ENCODE measurements around the gene COBL.

Gene COBL

GRCh38 chr7:51242007-51242691, 74.5 kb downstream of the COBL start:
- TF ChIP-seq PAX5 (IDR thresholded peaks at IDR 0.05; ENCODE audit: insufficient read depth, low read length, severe bottlenecking): no peak
- no peak for FAIRE-seq
- DNase-seq (ENCODE audit: insufficient read length, low spot score): no peak

GRCh38 chr7:51240868-51241267, 75.7 kb downstream of the COBL start:
- TF ChIP-seq SPI1 (IDR thresholded peaks at IDR 0.05; ENCODE audit: low read depth, low read length) (no peak), POLR2A (IDR thresholded peaks at IDR 0.05; ENCODE audit: low read depth, low read length) (no peak), POU2F2 (IDR thresholded peaks at IDR 0.05; ENCODE audit: low read depth, low read length) (no peak), PAX5 (IDR thresholded peaks at IDR 0.05; ENCODE audit: insufficient read depth, low read length, severe bottlenecking) (no peak), POLR2AphosphoS5 (IDR thresholded peaks at IDR 0.05; ENCODE audit: low read depth, low read length) (no peak), TAF1 (IDR thresholded peaks at IDR 0.05; ENCODE audit: low read depth, low read length) (no peak)
- DNase-seq (ENCODE audit: insufficient read length, low spot score): no peak
- no peak for FAIRE-seq

- FAIRE-seq (no peak), DNase-seq (ENCODE audit: insufficient read length, low spot score) (no peak)
- TF ChIP-seq SPI1 (IDR thresholded peaks at IDR 0.05; ENCODE audit: low read depth, low read length) (no peak), TAF1 (IDR thresholded peaks at IDR 0.05; ENCODE audit: low read depth, low read length) (no peak), POLR2A (IDR thresholded peaks at IDR 0.05; ENCODE audit: low read depth, low read length) (no peak), PAX5 (IDR thresholded peaks at IDR 0.05; ENCODE audit: insufficient read depth, low read length, severe bottlenecking) (no peak), POLR2AphosphoS5 (IDR thresholded peaks at IDR 0.05; ENCODE audit: low read depth, low read length) (no peak), POU2F2 (IDR thresholded peaks at IDR 0.05; ENCODE audit: low read depth, low read length) (no peak)
Measured at GRCh38 chr7:51239691-51240090, 76.9 kb downstream of the COBL start.

- no peak for TF ChIP-seq TAF1 (IDR thresholded peaks at IDR 0.05; ENCODE audit: low read depth, low read length)
- no peak for FAIRE-seq
- DNase-seq (ENCODE audit: insufficient read length, low spot score): no peak
Measured at GRCh38 chr7:51238981-51239495, 77.6 kb downstream of the COBL start.

- DNase-seq (ENCODE audit: insufficient read length, low spot score): no peak
- no peak for FAIRE-seq
- TF ChIP-seq PAX5 (IDR thresholded peaks at IDR 0.05; ENCODE audit: insufficient read depth, low read length, severe bottlenecking): no peak
- no peak for TF ChIP-seq POLR2A (IDR thresholded peaks at IDR 0.05; ENCODE audit: low read depth, low read length)
- TF ChIP-seq POU2F2 (IDR thresholded peaks at IDR 0.05; ENCODE audit: low read depth, low read length): no peak
- TF ChIP-seq POLR2AphosphoS5 (IDR thresholded peaks at IDR 0.05; ENCODE audit: low read depth, low read length): no peak
- no peak for TF ChIP-seq TAF1 (IDR thresholded peaks at IDR 0.05; ENCODE audit: low read depth, low read length)
- no peak for TF ChIP-seq SPI1 (IDR thresholded peaks at IDR 0.05; ENCODE audit: low read depth, low read length)
Measured at GRCh38 chr7:51237446-51238133, 79.0 kb downstream of the COBL start.

DNA sequence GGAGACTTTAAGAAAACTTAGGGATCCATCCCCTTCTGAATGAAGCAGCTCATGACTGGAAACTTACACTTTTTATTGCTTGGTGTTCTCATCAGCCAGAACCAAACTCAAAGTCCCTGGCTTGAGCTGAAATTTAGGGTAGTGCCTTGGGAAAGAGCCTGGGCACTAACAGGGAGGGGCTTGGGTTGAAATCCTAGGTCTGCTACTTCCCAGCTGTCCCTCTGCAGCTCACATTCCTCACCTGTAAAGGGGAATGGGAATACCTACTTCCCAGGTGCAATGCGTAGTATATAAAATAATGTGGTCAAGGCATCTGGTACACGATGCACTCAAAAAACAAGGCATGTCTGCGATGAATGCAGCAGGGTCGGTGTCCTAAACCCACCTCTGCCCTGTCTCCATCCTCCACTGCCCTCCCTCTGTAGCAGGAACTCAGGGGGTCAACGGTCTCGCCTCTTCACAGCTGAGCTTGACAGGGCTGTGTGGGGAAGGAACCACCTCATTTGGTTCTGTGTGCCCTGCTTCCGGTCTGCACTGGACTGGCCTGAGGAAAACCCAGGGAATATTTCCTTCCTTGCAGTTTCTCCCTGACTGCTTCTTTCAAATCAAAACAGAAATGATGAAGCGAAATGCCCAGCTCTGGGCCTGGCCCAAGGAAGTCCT, 80.0 kb downstream of the COBL start:
- FAIRE-seq (no peak), DNase-seq (ENCODE audit: insufficient read length, low spot score) (no peak)
- no peak for TF ChIP-seq SPI1 (IDR thresholded peaks at IDR 0.05; ENCODE audit: low read depth, low read length)
- no peak for TF ChIP-seq POLR2AphosphoS5 (IDR thresholded peaks at IDR 0.05; ENCODE audit: low read depth, low read length)

GRCh38 chr7:51235593-51236313, 80.9 kb downstream of the COBL start:
- DNase-seq (ENCODE audit: insufficient read length, low spot score): no peak
- TF ChIP-seq POLR2A (IDR thresholded peaks at IDR 0.05; ENCODE audit: low read depth, low read length) (no peak), SPI1 (IDR thresholded peaks at IDR 0.05; ENCODE audit: low read depth, low read length) (no peak), POLR2AphosphoS5 (IDR thresholded peaks at IDR 0.05; ENCODE audit: low read depth, low read length) (no peak), PAX5 (IDR thresholded peaks at IDR 0.05; ENCODE audit: insufficient read depth, low read length, severe bottlenecking) (no peak), TAF1 (IDR thresholded peaks at IDR 0.05; ENCODE audit: low read depth, low read length) (no peak), POU2F2 (IDR thresholded peaks at IDR 0.05; ENCODE audit: low read depth, low read length) (no peak)
- no peak for FAIRE-seq

DNA sequence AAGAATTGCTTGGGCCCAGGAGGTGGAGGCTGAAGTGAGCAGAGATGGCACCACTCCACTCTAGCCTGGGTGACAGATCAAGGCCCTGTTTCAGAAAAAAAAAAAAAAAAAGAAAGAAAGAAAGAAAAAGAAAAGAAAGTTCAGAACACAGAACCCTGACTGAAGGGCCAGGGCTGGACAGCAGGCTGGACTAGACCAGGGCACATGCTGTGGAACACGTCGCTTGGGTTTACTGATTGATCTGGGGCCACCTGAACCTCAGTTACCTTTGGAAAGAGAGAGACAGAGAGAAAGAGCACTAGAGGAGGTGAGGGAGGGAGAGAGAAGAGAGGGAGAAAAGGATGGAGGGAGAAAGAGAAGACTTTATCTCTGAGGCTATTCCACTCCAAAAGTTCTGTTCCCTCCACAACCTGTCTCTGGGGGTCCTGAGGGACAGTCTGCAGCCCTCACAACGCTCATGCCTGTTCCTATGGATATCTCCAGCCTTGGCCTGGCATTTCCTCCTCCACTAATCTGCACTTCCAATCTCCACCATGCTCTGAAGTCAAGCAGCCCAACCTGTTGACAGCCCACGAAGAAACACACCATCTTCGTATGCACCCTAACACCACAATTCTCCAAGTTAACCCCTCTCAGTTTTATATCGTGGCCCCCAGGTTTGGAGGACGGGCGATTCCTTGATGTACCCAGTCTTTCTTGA, 81.8 kb downstream of the COBL start:
- FAIRE-seq: no peak
- no peak for TF ChIP-seq SPI1 (IDR thresholded peaks at IDR 0.05; ENCODE audit: low read depth, low read length)
- TF ChIP-seq POLR2A (IDR thresholded peaks at IDR 0.05; ENCODE audit: low read depth, low read length): no peak
- no peak for TF ChIP-seq POLR2AphosphoS5 (IDR thresholded peaks at IDR 0.05; ENCODE audit: low read depth, low read length)
- no peak for TF ChIP-seq POU2F2 (IDR thresholded peaks at IDR 0.05; ENCODE audit: low read depth, low read length)
- TF ChIP-seq TAF1 (IDR thresholded peaks at IDR 0.05; ENCODE audit: low read depth, low read length): no peak
- no peak for DNase-seq (ENCODE audit: insufficient read length, low spot score)

DNA sequence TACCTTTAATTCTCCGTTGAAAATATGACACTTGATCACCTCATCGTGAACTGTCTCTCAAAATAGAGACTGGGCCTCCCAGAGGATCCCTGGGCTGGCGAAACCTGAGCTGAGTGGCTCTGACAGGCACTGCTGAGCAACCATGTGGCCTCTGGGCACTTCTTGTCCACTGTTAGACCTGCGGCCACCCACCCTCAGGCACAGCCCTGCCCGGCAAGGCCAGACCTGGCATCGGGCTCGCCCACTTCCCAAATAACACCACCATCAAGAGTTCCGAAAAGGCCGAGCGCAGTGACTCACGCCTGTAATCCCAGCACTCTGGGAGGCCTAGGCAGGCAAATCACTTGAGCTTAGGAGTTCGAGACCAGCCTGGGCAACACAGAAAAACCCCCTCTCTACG, 82.5 kb downstream of the COBL start:
- DNase-seq (ENCODE audit: insufficient read length, low spot score) (no peak), FAIRE-seq (no peak)
- TF ChIP-seq SPI1 (IDR thresholded peaks at IDR 0.05; ENCODE audit: low read depth, low read length) (no peak), POU2F2 (IDR thresholded peaks at IDR 0.05; ENCODE audit: low read depth, low read length) (no peak), PAX5 (IDR thresholded peaks at IDR 0.05; ENCODE audit: insufficient read depth, low read length, severe bottlenecking) (no peak), TAF1 (IDR thresholded peaks at IDR 0.05; ENCODE audit: low read depth, low read length) (no peak), POLR2AphosphoS5 (IDR thresholded peaks at IDR 0.05; ENCODE audit: low read depth, low read length) (no peak), POLR2A (IDR thresholded peaks at IDR 0.05; ENCODE audit: low read depth, low read length) (no peak)
